GM19023 (cell line): Measurements from ENCODE around the gene USP7.

Source experiments
- ATAC-seq: cut with Tn5 transposase; IDR thresholded peaks from one replicate; pipeline ENCODE4 v1.9.1; 2021; ENCODE audit warnings: mild to moderate bottlenecking, moderate library complexity; ENCODE audit not compliant: unreplicated experiment

USP7 gene

DNA sequence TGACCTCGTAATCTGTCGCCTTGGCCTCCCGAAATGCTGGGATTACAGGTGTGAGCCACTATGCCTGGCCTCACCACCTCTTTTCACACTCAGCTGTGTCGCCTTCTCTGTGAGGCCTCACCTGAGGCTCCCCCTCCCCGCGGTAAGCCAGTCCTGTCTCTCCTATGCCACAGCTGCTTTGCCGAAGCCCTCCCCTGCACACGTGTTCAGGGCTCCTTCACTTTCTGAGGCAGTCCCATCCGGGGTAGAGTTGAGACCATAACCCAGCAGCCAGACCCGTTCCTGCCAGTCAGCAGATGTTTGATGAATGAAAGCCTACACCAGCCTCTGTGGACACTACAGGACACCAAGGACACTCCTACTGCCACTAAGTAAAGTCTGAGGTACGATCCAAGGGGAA lies 10.6 kb downstream of the USP7 start:
- no peak for ATAC-seq

DNA sequence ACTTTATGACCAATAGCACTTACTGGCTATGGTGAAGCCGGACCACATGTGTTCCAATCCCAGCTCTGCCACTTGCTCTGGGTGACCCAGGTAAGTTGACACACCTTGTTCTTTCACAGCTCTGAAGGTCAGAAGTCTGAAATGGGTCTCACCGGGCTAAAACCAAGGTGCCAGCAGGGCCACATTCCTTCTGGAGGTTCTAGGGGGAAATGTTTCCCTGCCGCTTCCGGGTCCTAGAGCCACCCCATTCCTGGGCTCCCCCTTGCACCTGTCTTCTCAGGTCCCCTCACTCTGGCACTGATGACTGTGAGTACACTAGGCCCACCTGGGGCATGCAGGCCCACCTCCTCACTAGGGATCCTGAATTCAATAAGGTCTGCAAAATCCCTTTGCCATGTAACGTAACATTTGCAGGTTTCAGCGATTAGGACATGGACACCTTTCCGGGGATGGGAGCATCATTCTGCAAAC lies 11.4 kb downstream of the USP7 start:
- ATAC-seq = no peak

DNA sequence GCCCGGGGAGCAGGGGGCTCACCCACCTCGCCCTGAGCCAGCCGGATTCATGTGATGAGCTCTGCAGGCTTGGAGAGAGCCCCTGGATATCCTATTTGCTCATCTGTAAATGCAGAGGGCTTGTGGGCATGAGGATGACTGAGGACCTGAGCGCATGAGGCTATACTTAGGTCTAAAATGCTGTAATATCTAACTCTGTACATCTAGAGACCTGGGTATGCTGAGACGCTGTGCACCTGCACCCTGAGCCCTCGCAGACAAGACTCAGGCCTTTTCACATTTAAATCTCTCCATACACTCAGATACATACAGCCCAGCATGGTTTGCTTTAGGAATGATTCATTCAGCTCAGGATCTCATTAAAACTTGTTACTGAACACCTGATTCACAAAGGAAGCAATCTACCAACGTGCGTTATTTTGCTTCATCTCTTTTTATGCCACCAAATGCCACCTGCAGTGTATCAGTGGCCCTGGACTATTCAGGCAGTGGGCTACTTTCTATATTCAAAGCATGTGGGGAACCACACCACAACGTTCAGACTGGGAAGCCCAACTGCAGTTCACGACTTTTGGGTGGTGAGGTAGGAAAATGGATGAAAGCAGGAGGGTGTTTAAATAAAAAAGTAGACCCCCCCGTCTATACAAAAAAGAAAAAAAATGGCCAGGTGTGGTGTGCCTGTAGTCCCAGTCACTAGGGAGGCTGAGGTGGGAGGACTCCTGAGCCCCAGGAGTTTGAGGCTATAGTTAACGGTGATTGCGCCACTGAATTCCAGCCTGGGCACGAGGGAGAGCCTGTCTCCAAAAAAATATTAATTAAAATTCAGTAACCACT lies 12.0 kb downstream of the USP7 start:
- no peak for ATAC-seq

DNA sequence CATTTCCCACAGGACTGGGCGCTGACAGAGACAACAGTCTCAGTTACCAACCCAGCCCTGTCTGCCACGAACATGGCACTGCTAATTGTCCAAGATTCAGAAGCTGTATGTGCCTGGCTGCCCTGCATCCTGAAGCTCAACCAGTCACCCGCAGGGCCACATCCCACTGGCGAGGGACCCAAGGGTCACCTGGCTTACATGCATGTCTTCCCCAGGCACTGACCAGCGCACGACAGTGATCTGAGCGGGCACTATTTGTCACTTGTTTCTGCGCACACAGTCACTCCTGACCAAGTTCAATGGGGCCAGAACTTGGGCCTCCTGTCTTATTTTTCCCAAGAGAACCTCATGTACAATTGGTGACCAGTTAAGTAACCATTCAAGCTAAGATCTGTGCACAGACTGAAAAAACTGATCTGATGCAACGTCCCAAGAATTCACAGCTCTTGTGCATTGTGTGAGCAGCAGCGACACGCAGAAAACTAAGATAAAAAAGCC lies 13.1 kb downstream of the USP7 start:
- no peak for ATAC-seq

DNA sequence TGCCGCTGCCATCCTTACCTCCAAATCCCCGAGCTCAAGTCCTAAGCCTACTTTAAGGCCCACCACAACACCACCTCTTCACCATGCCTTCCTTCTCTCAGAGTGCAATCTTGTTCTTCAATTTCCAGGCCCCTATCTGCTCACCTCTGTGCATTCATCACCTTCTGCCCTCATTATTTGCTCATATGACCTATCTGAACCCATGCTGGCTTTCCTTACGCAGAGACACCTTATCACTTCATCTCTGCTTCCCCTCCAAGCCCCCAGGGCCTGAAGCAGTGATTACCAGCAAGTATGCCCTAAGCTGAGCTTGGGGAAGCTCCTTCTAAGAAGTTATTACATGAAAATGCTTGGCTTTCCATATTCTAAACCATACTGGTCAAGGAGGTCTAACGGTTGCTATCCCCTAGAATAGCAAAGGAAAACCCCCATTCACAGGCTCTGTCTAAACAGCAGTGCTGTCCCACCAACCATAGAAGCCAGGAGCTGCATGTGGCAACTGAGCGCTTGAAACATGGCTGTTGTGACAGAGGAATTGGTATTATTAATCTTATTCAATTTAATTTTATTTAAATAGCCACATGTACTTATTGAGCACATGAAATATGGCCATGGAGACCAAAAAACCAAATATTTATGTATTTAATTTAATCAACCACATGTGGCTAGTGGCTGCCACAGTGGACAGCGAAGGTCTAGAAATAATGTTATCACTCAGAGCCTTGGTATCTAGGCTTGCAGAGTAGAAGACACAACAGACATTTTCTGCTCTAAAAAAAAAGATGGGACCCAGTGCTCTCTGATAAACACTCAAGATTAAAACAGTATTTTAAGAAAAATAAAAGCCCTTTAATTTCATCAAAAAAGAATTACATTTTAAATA lies 13.9 kb downstream of the USP7 start:
- no peak for ATAC-seq

DNA sequence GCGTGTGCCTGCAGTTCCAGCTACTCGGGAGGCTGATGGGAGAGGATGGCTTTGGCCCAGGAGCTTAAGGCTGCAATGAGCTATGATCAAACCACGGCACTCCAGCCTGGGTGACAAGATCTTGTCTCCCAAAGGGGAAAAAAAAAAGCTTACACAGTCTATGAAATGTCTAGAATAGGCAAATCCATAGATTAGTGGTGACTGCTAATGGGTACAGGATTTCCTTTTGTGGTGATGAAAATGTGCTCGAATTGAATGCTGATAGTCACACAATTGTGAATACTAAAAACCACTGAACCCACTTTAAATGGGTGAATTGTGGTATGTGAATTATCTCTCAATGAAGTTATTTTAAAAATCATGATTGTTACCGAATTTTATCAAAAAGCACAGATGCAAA lies 14.9 kb downstream of the USP7 start:
- ATAC-seq = no peak

DNA sequence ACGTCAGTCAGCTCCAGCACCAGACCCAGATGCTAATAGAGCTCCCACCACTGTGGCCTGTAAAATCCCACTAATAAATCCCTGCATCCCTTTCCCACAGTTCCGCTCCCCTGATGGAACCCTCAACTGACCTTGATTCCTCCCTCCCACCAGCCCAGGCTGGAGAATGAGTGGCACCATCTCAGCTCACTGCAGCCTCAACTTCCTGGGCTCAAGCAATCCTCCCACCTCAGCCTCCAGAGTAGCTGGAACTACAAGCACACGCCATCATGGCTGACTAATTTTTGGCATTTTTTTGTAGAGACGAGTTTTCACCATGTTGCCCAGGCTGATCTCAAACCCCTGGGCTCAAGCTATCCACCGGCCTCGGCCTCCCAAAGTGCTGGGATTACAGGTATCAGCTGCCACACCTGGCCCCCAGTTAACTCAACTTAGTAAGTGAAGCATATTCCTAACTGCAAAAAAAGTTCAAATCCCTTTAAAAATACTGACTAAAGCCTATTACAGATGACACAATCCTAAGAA lies 15.6 kb downstream of the USP7 start:
- no peak for ATAC-seq

DNA sequence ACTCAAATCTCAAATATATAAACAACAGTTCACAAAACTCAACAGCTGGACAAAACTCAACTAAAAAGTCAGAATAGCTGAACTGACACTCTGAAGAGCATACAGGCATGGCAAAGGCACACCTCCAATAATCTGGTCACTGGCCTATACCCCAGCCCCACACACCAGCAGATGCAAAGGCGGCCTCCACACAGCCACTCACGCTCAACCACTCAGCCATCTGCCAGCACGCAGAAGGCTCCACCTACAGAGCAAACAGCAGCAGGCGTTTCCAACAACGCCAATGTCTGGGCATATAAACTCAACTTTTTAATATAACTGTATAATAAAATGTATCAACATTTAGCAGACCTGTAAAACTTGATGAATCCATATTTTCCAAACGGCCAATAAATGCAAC lies 17.2 kb downstream of the USP7 start:
- no peak for ATAC-seq

DNA sequence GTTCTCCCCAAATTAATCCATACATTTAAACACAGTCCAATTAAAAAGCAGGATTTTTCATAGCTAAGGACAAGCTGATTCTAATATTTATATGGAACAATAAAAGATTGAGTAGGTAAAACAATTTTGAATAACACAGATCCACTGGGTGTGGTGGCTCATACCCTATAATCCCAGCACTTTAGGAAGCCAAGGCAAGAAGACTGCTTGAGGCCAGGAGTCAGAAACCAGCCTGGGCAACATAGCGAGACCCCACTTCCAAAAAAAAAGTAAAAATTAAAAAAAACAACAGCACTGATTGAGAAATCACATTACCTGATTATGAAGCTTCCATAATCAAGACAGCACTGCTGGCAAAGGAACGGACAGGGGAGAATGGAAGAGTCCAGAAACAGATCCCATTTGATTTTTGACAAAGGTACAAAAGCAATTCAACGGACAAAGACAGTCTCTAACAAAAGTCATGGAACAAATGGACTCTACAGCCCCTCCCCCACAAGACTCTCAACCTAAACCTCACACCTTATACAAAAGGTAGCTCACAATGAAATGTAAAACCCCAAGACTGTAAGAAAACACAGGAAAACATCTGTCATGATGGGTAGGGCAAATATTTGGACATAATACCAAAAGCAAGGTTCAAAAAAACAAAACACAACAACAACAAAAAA lies 17.9 kb downstream of the USP7 start:
- ATAC-seq = no peak

DNA sequence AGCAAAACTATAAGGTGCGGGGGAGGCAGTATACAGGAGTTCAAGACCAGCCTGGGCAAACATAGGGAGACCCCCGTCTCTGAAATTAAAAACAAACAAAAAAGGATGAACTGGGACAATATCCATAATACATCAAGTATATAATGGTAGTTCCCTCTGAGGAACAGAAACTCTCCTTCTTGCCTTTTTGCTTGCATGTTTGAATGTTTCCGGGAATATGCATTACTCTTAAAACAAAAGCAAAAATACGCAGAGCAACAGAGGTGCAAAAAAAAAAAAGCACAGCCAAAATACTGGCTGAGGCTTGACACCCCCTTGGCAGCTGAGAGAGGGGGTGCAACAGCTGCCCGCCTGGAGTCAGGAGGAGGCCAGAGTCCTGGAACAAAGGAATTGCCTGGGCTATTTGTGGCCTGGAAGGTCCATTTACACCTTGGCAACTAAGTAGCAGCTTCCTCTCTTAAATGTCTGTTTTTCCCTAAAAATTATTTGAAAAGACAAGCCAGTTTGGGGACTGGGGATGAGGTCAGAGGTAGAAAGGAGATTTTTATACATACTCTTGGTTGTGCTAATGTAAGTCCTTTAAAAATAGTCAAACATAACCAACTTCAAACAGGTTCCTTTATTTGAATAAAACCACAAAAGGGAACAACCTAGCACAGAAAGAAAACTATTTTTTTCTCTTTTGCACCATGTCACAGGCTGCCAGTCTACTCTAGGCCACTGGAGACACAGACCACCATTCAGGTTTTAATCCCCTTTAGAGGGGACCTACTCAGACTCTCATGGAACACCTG lies 19.5 kb downstream of the USP7 start:
- peak; percentile 72 for ATAC-seq

DNA sequence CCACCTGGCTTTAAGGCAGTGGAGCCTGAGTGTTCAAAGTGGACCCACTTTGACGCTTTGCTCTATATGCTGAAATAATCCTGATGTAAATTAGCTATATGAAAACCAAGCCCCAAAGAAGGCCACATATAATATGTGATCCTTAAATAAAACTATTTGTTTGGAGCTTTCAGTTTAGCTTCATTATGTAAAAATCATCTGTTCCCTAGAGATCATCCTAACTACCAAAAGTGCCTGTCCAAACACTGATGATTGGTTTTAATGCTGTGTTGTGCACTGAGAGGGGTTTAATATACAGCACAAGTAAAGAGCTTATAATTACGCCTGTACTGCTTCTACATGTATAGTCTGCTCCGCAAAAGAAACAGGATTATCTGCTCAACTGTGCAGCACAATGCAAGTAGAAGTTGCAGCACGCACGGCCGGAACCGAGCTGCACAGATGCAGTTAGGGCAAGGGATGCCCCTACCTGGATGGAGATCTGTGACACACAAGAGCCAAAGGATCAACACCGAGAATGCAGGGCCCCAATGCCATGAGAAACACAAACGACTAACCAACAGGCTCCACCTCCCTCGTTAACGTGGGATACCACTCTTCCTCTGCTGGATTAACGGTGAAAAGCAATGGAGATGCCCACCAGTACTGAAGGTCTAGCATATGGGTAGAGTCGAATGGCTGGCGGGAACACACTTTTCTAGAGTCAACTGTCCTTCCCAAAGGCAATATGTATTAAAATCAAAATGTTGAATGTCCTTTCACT lies 20.5 kb downstream of the USP7 start:
- no peak for ATAC-seq

DNA sequence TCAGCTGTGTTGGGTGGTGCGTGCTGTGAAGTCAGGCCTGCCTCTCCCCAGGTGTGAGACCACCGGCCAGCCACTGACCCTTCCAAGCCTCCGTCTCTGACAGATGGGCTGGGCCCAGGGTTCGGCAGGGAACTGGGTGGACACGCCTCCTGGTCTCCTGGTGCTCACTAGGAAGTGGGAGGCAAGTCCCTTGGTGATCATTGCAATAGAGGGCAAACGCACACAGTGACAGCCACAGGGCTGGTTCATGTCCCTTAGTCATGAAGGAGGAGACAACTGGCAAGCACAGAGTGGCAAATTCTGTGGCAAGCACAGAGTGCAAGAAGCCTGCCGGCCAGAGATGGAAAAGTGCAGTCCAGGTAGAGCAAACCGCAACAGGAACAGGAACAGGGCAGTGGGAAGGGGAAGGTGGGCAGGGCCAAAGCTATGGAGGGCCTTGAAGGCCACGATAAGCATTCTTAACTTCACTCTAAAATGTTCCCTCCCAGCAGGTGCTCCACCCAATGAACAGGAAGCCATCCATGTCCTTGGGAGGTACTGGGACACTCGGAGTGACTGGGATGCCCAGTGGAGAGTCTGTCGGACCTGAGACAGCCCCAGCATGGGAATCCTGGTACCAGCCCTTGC lies 21.9 kb downstream of the USP7 start:
- no peak for ATAC-seq

DNA sequence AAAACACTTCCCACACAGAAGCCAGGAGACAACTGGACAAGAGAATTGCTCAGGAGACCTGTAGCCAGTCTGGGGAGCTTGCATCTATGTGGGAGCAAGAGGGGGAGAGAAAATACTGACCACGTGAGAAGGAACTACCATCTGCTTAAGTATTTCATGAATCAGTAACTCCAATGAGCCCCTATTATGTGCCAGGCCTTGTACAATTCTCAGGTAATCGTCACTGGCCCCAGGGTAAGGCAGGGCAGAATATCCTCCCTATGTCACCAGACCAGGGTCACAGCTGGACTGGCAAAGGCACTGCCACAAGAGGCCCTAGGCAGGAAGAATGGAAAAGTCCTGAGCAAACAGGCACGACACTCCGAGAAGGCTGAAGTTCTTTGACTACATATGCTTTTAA lies 25.9 kb downstream of the USP7 start:
- ATAC-seq = no peak

DNA sequence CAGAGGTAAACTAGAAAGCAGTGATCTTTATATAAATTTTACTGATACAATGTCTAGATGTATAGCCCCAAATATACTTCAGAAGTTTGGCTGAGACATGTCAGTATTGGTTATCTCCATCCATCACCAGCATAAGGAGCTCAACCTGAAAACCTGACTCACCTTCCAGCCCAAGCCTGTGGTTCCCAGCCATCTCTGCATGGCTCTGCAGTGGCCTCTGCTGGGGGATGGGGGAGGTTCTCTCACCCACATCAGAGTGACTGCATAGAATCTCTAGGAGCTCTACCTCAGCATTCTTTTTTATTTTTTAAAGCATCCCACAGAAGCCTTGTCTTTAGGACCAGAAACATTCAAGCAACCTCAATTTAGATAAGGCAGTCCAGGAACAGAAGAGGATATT lies 27.3 kb downstream of the USP7 start:
- ATAC-seq = peak; percentile 78

DNA sequence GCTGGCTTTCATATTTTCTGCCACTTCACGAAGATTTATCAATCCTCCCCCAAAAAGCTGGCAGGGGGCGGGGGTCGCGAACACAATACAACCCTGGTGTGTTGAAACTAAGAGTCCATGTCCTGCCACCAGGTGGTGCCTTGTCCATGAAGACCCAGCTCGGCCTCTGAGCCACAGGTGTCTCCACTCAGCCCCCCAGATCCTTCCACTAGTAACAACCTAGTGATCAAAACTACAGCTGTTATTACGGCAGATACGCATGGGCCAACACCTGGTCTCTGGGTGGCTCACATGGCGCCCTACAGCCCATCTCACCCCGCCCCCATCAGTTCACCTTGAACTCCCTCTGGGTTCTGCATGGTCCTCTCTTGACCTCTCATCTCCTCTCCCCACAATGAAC lies 27.7 kb downstream of the USP7 start:
- ATAC-seq = peak; percentile 25

DNA sequence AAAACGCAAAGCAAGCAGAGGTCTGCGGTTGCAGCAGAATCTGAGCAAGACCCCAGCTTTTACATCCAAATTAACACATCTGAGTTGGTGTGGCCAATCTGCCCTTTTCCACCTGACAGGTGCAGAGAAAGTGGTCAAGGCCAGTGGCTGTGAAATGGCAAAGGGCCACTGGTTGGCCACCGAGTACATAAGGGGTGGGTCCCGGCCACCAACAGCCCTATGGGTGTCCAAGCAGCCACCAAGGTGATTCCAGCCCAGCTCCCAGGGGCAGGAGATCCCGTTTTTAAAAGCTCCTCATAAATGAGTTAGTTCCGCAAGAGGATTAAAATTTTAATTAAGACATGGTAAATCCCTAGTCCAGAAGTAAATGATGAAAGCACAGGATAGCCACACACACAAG lies 29.1 kb downstream of the USP7 start:
- ATAC-seq = no peak

DNA sequence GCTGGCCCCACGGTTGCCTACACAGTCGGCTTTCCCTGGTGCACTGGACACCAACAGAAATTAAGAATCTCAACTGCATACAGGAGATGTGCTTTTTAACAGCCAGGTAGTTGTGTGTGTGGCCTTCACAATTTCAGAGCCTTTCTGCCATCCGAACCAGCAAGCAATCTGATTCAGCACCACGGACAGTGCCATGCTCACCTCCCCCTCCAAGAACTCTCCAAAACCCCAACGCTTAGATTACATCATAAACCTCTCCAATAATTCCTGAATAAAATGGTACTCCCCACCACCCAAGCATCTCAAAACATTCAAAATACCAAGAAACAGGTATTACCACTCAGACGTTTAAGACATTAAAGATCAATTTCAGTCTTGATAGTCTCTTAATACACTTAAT lies 31.8 kb downstream of the USP7 start:
- ATAC-seq = no peak

DNA sequence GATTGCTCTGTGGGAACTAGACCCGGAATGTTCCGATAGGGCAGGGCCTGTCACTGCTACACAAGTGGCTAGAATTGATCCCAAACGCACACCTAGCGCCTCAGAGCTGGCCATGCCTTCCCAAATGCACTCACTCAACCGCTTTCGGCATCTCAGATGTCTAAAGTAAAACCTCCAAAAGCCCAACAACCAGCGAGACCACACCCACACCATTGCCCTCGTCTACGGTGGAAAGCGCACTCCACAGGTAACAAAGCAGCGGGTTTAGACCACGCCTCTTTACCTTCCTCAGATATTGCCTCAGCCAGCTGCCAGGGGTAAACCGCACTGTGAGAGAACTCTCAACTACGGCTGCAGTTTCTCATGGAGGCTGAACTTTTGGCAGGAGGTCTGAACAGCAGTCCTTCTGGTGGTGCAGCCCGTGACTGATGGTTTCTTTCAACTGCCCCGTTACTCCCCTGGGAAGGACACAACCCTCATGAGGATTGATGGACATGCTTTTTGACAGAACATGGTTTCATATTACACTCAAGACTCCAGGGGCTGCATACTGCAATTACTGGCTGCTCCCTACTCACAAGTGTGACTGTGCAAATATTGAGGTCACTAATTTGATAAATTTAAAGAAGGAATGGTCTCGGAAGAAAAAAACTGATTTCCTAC lies 34.5 kb downstream of the USP7 start:
- ATAC-seq = no peak
